Nephron progenitor cell (in vitro differentiated cells): Measurements from ENCODE around the gene PSMB2.

Experiments used
- DNase-seq: peaks from one replicate; pipeline ENCODE4 v3.0.0; 2021
- H3K27ac Mint-ChIP-seq: 2 replicates; pipeline ENCODE4 v1.8.0; 2021; ENCODE audit warnings: mild to moderate bottlenecking, moderate library complexity, mixed read lengths
- H3K27me3 Mint-ChIP-seq: 2 replicates; pipeline ENCODE4 v1.8.0; 2021; ENCODE audit warnings: mild to moderate bottlenecking, low read depth, mixed read lengths; ENCODE audit not compliant: poor library complexity
- H3K36me3 Mint-ChIP-seq: 2 replicates; pipeline ENCODE4 v1.8.0; 2021; ENCODE audit warnings: low read depth, mixed read lengths
- H3K4me1 Mint-ChIP-seq: 2 replicates; pipeline ENCODE4 v1.8.0; 2021; ENCODE audit warnings: mixed read lengths
- H3K4me3 Mint-ChIP-seq: 2 replicates; pipeline ENCODE4 v1.8.0; 2021; ENCODE audit warnings: mild to moderate bottlenecking, moderate library complexity, mixed read lengths
- H3K9me3 Mint-ChIP-seq: 2 replicates; pipeline ENCODE4 v1.8.0; 2021; ENCODE audit warnings: mild to moderate bottlenecking, moderate library complexity, mixed read lengths
- CTCF ChIP-seq: fragments of 200-600 bp; sonication (generic); IDR thresholded peaks from 2 replicates; pipeline ENCODE4 v1.5.0; 2021; ENCODE audit warnings: antibody characterized with exemption

PSMB2 gene

DNA sequence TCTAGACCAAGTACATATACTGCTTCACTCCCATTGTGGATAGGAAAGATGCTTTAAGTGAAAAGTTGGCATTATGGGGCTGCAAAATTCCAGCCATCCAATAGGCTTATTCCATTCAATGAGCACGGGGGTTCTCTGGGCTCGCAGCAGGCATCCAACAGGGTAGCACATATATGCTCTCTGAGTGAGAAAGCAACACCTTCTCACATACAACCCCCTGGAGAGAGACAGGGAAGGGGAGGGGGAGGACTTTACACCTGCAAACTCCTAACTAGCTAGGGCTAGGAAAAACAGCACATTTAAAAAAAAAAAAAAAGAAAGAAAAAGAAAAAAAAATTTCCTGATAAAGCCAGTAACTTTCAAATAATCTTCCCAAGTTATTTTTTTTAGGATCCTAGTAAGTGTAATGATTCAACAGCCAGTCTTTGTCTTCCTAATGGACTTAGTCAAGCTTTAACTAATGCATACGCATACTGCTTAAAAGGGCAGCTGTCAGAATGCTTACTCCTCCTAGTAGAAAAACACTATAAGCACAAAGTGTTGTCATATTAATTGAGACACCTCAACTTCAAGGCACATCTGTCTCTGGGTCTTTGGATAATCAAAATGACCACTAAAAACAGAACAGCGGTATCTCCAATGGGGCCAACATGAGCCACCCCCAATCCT lies 18.7 kb downstream of the PSMB2 start:
- no peaks in the 10 kb centered on the region for H3K9me3 Mint-ChIP-seq
- no peak overlapping the region for H3K27ac Mint-ChIP-seq
- no peak for TF ChIP-seq CTCF
- peaks cover 32% of the 10 kb centered on the region for H3K36me3 Mint-ChIP-seq
- H3K4me3 Mint-ChIP-seq, result no peak overlapping the region
- no peaks in the 10 kb centered on the region for H3K27me3 Mint-ChIP-seq
- DNase-seq, result no peak
- no peaks in the 10 kb centered on the region for H3K4me1 Mint-ChIP-seq

GRCh38 chr1:35619237-35620121 lies 21.8 kb downstream of the PSMB2 start:
- Mint-ChIP-seq H3K27ac (no peak overlapping the region), H3K4me1 (no peaks in the 10 kb centered on the region), H3K27me3 (no peaks in the 10 kb centered on the region), H3K36me3 (peaks cover 27% of the 10 kb centered on the region), H3K4me3 (no peak overlapping the region), H3K9me3 (no peaks in the 10 kb centered on the region)
- no peak for DNase-seq
- no peak for TF ChIP-seq CTCF

DNA sequence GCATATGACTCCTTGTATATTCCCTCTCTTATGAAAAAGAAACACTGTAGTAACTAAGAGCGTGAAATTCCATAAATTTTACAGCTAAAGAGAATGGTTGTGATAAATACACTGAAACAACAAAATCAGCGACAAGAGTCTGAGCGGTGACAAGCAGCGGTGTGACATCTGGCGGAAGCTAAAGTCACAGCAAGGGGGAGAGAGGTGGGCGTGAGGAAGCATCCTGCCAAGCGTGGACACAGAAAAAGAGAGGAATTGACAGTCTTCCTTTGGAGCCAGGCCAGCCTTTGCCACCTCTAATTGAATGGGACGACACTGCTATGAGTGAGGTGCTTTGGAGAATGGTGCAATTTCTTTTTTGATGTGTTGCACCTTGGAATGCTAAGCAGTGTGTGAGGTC lies 25.9 kb downstream of the PSMB2 start:
- DNase-seq, result no peak
- Mint-ChIP-seq H3K27me3 (no peaks in the 10 kb centered on the region), H3K4me1 (no peaks in the 10 kb centered on the region), H3K36me3 (peaks cover 47% of the 10 kb centered on the region), H3K9me3 (no peaks in the 10 kb centered on the region), H3K4me3 (no peak overlapping the region), H3K27ac (no peak overlapping the region)
- no peak for TF ChIP-seq CTCF

GRCh38 chr1:35611655-35612054 lies 29.7 kb downstream of the PSMB2 start:
- Mint-ChIP-seq H3K27ac (peak overlapping the region; percentile 29), H3K9me3 (peaks cover 7% of the 10 kb centered on the region), H3K4me1 (no peaks in the 10 kb centered on the region), H3K4me3 (no peak overlapping the region), H3K36me3 (peaks cover 59% of the 10 kb centered on the region), H3K27me3 (no peaks in the 10 kb centered on the region)
- no peak for TF ChIP-seq CTCF
- no peak for DNase-seq

DNA sequence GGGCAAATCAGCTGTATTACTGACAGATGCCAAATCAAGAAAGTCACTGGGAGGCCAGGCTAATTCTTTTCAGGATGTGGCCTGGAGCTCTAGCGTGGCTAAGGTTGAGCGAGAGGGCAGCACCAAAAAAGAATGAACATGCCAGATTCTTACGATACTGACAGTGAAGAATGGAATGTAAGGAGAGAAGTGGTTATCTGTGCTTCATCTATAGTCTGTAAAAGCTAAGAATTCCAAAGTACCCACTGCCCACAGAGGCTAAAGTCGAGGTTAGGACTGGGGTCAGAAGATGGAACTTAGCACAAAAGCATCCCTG lies 35.5 kb downstream of the PSMB2 start:
- H3K9me3 Mint-ChIP-seq, result peaks cover 8% of the 10 kb centered on the region
- no peaks in the 10 kb centered on the region for H3K27me3 Mint-ChIP-seq
- no peak for TF ChIP-seq CTCF
- H3K4me3 Mint-ChIP-seq, result no peak overlapping the region
- no peak for DNase-seq
- H3K4me1 Mint-ChIP-seq, result peaks cover 13% of the 10 kb centered on the region
- peaks cover 80% of the 10 kb centered on the region for H3K36me3 Mint-ChIP-seq
- H3K27ac Mint-ChIP-seq, result peak overlapping the region; percentile 55
